Psoas muscle (tissue), 8 donors: Measurements from ENCODE around the gene PLEKHA6. TPM values are rescaled to one million over a fixed set of nuclear protein-coding genes. Genes with fewer than 3 reads are reported as not detected.
A peak's percentile ranks its signal among the peaks of the same experiment; 100 is the strongest.

Experiments
- ATAC-seq, 4 donors: fragments of 200-7000 bp; cut with Tn5 transposase; one replicate each; pipeline ENCODE4 v1.9.1; 2020; ENCODE audit warnings: moderate library complexity in 3 of 4, mild to moderate bottlenecking in 2 of 4
- DNase-seq, 2 donors: peaks; one replicate each; pipeline ENCODE4 v3.0.0-alpha.2; 2020
- H3K27ac ChIP-seq: fragments of 200-600 bp; one replicate; pipeline ENCODE4 v1.8.0; 2022
- H3K27me3 ChIP-seq, 3 donors: fragments of 200-600 bp in 1 of 3; one replicate each; pipeline versions ENCODE4 v1.6.1 to v1.8.0; 2013 to 2022; ENCODE audit warnings: low read length in 2 of 3, mild to moderate bottlenecking in 2 of 3, moderate library complexity in 1 of 3; ENCODE audit not compliant: insufficient read depth in 3 of 3
- H3K36me3 ChIP-seq, 2 donors: fragments of 200-600 bp in 1 of 2; one replicate each; pipeline versions ENCODE4 v1.6.1 to v1.8.0; 2013 to 2022; ENCODE audit warnings: low read depth in 1 of 2, mild to moderate bottlenecking in 1 of 2, moderate library complexity in 1 of 2; ENCODE audit not compliant: insufficient read depth in 1 of 2
- H3K4me1 ChIP-seq: fragments of 200-600 bp; one replicate; pipeline ENCODE4 v1.8.0; 2022
- H3K4me3 ChIP-seq: fragments of 200-600 bp; one replicate; pipeline ENCODE4 v1.8.0; 2022; ENCODE audit warnings: mild to moderate bottlenecking
- H3K9me3 ChIP-seq: fragments of 200-600 bp; one replicate; pipeline ENCODE4 v1.8.0; 2022
- CTCF ChIP-seq: fragments of 200-600 bp; IDR thresholded peaks from one replicate; pipeline ENCODE4 v1.8.0; 2022; ENCODE audit warnings: antibody characterized with exemption
- WGBS, 3 donors: extraction: QIAGEN DNeasy Blood & Tissue Kit; methylation state at CpG; one replicate each; pipeline versions ENCODE4 v1.1.6 to v1.1.7; 2013; 5-methylcytosine and 5-hydroxymethylcytosine counted together
- intact Hi-C, 2 donors: fragments of 100-400 bp; cut with DNase I; formaldehyde crosslinking; loops; one replicate each; pipeline versions ENCODE4 v1.11.0 to v1.14.2; 2022
- polyA plus RNA-seq, 3 donors: library from polyadenylated mRNA; stranded (reverse); fragments of 200-250 nt; gene quantifications; one replicate each; pipeline ENCODE4 v1.2.3, GENCODE V29; 2013
- total RNA-seq, 4 donors: library from RNA; stranded (reverse); fragmentation: NEBNext Ultra II Directional in 2 of 4; extraction: Animal tissue kit (Norgen Biotek cat#: 25700) in 2 of 4; gene quantifications; one replicate each; pipeline versions ENCODE4 v1.2.1 to v1.2.4, GENCODE V29; 2021 to 2023
- donor health status: healthy with polysubstance abuse.
- donor health status: DM: no; HTN: no; CAD: no; lungs with moderate emphysema.
- donor health status: Bipolar disorder and iron deficiency.
- donor health status: healthy.
- donor health status: DM: yes; HTN: yes; CAD: no.
- donor health status: DM: no; HTN: no; CAD: no.
- donor health status: DM: no; HTN: no; CAD: no.
- donor health status: DM: yes; HTN: yes; CAD: no.

Gene PLEKHA6
- total and polyA plus RNA-seq, 7 donors: 0.92 to 7.1 (median 1.7) TPM

- intact Hi-C loops: no loop called here
- DNase-seq (no peak), ATAC-seq (peak; percentile 25 to 56 (median 43))
- no peak overlapping the region for H3K4me3 ChIP-seq
- H3K27ac ChIP-seq: peak overlapping the region; percentile 90
- H3K36me3 ChIP-seq: no peaks in the 10 kb centered on the region
- H3K27me3 ChIP-seq: peaks cover 0 to 2% (median 0%) of the 10 kb centered on the region in 3 donors
- H3K4me1 ChIP-seq: peaks cover 22% of the 10 kb centered on the region
- H3K9me3 ChIP-seq: no peaks in the 10 kb centered on the region
- WGBS, 3 donors: 19 to 39% (median 30%) methylated on average over 9 of the region's 9 CpGs
- no peak for TF ChIP-seq CTCF
Observed at GRCh38 chr1:204199579-204199978, 160.2 kb downstream of the PLEKHA6 start.

DNA sequence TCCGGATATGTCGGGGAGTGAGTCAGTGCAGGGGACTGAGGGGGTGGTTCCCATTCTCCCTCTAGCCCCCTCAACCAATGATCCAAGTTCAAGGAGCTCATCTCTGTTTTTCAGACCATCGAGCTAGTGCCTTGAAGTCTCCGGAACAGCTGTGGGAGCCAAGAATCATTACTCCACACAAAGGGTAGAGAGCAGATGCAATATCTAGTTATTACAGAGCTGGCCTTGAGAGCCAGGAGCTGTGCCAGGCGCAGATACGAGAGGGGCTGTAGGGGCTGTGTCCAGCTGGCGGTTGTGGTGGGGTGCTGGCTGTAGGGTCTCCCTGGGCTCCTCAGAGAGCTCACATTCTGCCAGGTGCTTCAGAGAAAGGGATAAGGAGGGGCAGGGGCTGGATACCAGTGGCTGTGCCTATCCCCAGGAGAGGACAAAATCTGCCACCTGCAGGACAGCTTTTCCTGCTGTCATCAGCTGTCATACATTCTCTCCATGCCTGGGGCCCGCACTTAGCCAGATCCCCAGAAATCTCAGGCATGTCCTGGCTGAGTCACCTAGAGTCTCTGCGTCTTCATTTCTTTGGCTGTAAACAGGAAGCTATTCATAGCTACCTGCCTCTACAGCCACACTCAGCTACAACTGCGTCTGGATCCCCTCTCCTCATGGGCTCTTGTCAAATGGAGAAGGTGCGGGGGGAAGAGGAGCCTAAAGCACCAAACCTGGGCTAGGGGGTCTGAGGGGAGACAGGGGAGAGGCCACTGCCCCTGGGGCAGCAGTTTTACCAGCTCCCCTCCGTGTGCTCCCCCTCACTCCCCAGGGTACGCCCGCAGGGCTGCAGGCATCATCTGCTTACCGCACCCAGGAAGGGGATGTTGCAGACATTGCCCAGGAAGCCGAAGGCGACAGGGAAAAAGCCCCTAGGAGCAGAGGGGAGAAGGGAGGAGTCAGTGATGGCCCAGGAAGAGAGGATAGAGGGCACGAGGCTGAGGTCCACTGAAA lies 161.1 kb downstream of the PLEKHA6 start:
- Histone ChIP-seq H3K4me1 (peaks cover 22% of the 10 kb centered on the region), H3K27ac (peak overlapping the region; percentile 90), H3K4me3 (peak overlapping the region; percentile 1), H3K9me3 (no peaks in the 10 kb centered on the region), H3K36me3 (no peaks in the 10 kb centered on the region), H3K27me3 (peaks cover 0 to 2% (median 0%) of the 10 kb centered on the region in 3 donors)
- 25 to 38% (median 34%) methylated on average over 18 of the region's 18 CpGs for WGBS, 3 donors
- peak; percentile 94 to 95 (median 95) for ATAC-seq
- TF ChIP-seq CTCF: peak; percentile 34
- DNase-seq: peak; percentile 54 to 60
- intact Hi-C loops: no loop called here

DNA sequence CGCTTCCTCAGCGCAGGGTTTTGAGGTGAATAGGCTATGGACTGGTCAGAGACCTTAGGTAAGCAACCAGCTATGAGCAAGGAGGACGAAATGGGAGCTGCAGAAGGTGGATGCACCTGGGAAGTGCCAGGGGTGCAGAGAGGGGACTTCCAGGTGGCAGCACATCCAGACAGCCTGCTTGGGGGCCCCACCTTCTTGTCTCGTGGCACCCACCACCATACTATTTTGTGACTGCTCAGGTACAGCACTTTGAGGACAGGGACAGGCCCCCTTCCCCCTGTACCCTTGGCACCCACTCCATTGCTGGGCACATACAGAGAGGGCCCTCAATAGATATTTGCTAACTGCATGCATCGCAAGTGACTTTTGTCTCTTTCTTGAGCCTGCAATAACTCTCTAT lies 162.7 kb downstream of the PLEKHA6 start:
- Histone ChIP-seq H3K4me1 (peaks cover 26% of the 10 kb centered on the region), H3K27ac (no peak overlapping the region), H3K9me3 (no peaks in the 10 kb centered on the region), H3K4me3 (no peak overlapping the region), H3K36me3 (no peaks in the 10 kb centered on the region), H3K27me3 (peaks cover 0 to 2% (median 0%) of the 10 kb centered on the region in 3 donors)
- WGBS, 3 donors: 90 to 97% (median 95%) methylated on average over 5 of the region's 5 CpGs
- TF ChIP-seq CTCF: no peak
- ATAC-seq (no peak), DNase-seq (no peak)
- intact Hi-C loops: no loop called here

- no peak for DNase-seq
- TF ChIP-seq CTCF: no peak
- Histone ChIP-seq H3K27me3 (peaks cover 0 to 2% (median 0%) of the 10 kb centered on the region in 3 donors), H3K36me3 (no peaks in the 10 kb centered on the region), H3K4me1 (peaks cover 35% of the 10 kb centered on the region), H3K9me3 (no peaks in the 10 kb centered on the region), H3K4me3 (no peak within 1 kb of the TSS), H3K27ac (no peak within 1 kb of the TSS)
- intact Hi-C loops: no loop called here
- 72 to 78% (median 74%) methylated on average over 18 of the region's 18 CpGs for WGBS, 3 donors
- ATAC-seq: no peak
Observed at GRCh38 chr1:204196068-204196795, 163.5 kb downstream of the PLEKHA6 start, which contains the start of gene KISS1. TSS of gene KISS1 (minus strand) at chr1:204196491. CDS start at chr1:204192876, 3,615 bp downstream.
